ENCODE results near the gene TIMP2. TPM values are rescaled to one million over a fixed set of nuclear protein-coding genes. Genes with fewer than 3 reads are reported as not detected.

TIMP2 gene
- total and polyA plus RNA-seq, 4 donors, result 8.9 to 37.6 (median 10.1) TPM

- Histone ChIP-seq H3K36me3 (ENCODE audit: control insufficient read depth in 4 of 4, insufficient read depth in 3 of 4, low read depth in 1 of 4, low read length in 3 of 4) (no peaks in the 10 kb centered on the region), H3K27me3 (ENCODE audit: control insufficient read depth in 4 of 4, insufficient read depth in 4 of 4, low read length in 3 of 4) (no peaks in the 10 kb centered on the region), H3K9ac (ENCODE audit: low read depth in 1 of 2, low read length in 2 of 2) (no peak overlapping the region), H3K4me3 (ENCODE audit: low read depth in 1 of 3, low read length in 3 of 3) (no peak overlapping the region), H3K4me1 (ENCODE audit: control insufficient read depth in 4 of 4, insufficient read depth in 4 of 4, low read length in 3 of 4) (peaks cover 0 to 6% (median 3%) of the 10 kb centered on the region in 4 donors), H3K9me3 (ENCODE audit: control insufficient read depth in 4 of 4, low read length in 3 of 4) (no peaks in the 10 kb centered on the region), H3K27ac (ENCODE audit: low read depth in 1 of 2, low read length in 2 of 2) (no peak overlapping the region)
- no peak for TF ChIP-seq RXRA (IDR thresholded peaks at IDR 0.05)
- no peak for TF ChIP-seq RAD21 (IDR thresholded peaks at IDR 0.05)
- no peak for TF ChIP-seq MAX (IDR thresholded peaks at IDR 0.05)
- no peak for TF ChIP-seq HNF4G (IDR thresholded peaks at IDR 0.05)
- no peak for TF ChIP-seq ZBTB33 (IDR thresholded peaks at IDR 0.05)
- no peak for TF ChIP-seq FOXA1 (IDR thresholded peaks at IDR 0.05)
- TF ChIP-seq SP1 (IDR thresholded peaks at IDR 0.05), result no peak
- no peak for TF ChIP-seq REST (IDR thresholded peaks at IDR 0.05)
- TF ChIP-seq ATF3 (IDR thresholded peaks at IDR 0.05), result no peak
- WGBS, result 85% methylated on average over 23 of the region's 23 CpGs
- DNase-seq (ENCODE audit: low spot score), result no peak
These were observed 41.9 kb upstream of the TIMP2 start for GRCh38 chr17:78966910-78967600.

- TF ChIP-seq CTCF (IDR thresholded peaks at IDR 0.05; ENCODE audit: low read depth, low read length, missing input control) (no peak), FOXA2 (IDR thresholded peaks at IDR 0.05) (no peak), YY1 (IDR thresholded peaks at IDR 0.05) (no peak), TAF1 (conservative IDR thresholded peaks at IDR 0.05) (no peak), GABPA (IDR thresholded peaks at IDR 0.05 in 1 of 2, conservative IDR thresholded peaks at IDR 0.05 in 1 of 2) (no peak), JUND (IDR thresholded peaks at IDR 0.05) (no peak), REST (IDR thresholded peaks at IDR 0.05) (no peak), RAD21 (IDR thresholded peaks at IDR 0.05) (no peak), HNF4G (IDR thresholded peaks at IDR 0.05) (no peak), NR2F2 (IDR thresholded peaks at IDR 0.05) (no peak), ZBTB33 (IDR thresholded peaks at IDR 0.05) (no peak), RXRA (IDR thresholded peaks at IDR 0.05) (no peak), SP1 (IDR thresholded peaks at IDR 0.05) (no peak)
- no peak overlapping the region for H3K27ac ChIP-seq (ENCODE audit: low read depth in 1 of 2, low read length in 2 of 2)
- H3K9me3 ChIP-seq (ENCODE audit: control insufficient read depth in 4 of 4, low read length in 3 of 4), result no peaks in the 10 kb centered on the region
- no peak overlapping the region for H3K9ac ChIP-seq (ENCODE audit: low read depth in 1 of 2, low read length in 2 of 2)
- H3K4me3 ChIP-seq (ENCODE audit: low read depth in 1 of 3, low read length in 3 of 3), result no peak overlapping the region
- no peak for DNase-seq (ENCODE audit: low spot score)
- WGBS, result 84% methylated on average over 26 of the region's 26 CpGs
- no peaks in the 10 kb centered on the region for H3K36me3 ChIP-seq (ENCODE audit: control insufficient read depth in 4 of 4, insufficient read depth in 3 of 4, low read depth in 1 of 4, low read length in 3 of 4)
- H3K27me3 ChIP-seq (ENCODE audit: control insufficient read depth in 4 of 4, insufficient read depth in 4 of 4, low read length in 3 of 4), result no peaks in the 10 kb centered on the region
- H3K4me1 ChIP-seq (ENCODE audit: control insufficient read depth in 4 of 4, insufficient read depth in 4 of 4, low read length in 3 of 4), result peaks cover 0 to 2% (median 1%) of the 10 kb centered on the region in 4 donors
These were observed 41.1 kb upstream of the TIMP2 start for GRCh38 chr17:78966123-78966813.
